H9 (cell line): ENCODE measurements around the gene SLC17A5. TPM values are rescaled to one million over a fixed set of nuclear protein-coding genes. Genes with fewer than 3 reads are reported as not detected.

Source experiments
- DNase-seq: peaks from one replicate; pipeline ENCODE4 v3.0.0-alpha.2; 2017
- H2AFZ ChIP-seq: one replicate; pipeline ENCODE4 v1.6.1; 2013; ENCODE audit warnings: mild to moderate bottlenecking, low read length, control low read depth, moderate library complexity
- H2AK5ac ChIP-seq: 2 replicates; pipeline ENCODE4 v1.6.1; 2013; ENCODE audit warnings: low read length, control low read depth, mixed read lengths; ENCODE audit not compliant: insufficient read length
- H2BK120ac ChIP-seq: one replicate; pipeline ENCODE4 v1.6.1; 2013; ENCODE audit warnings: low read depth, mild to moderate bottlenecking, low read length, control low read depth, inconsistent platforms; ENCODE audit not compliant: poor library complexity, severe bottlenecking
- H2BK12ac ChIP-seq: 2 replicates; pipeline ENCODE4 v1.6.1; 2013; ENCODE audit warnings: low read length, control low read depth, mixed read lengths, low read depth; ENCODE audit not compliant: insufficient read length
- H2BK15ac ChIP-seq: 2 replicates; pipeline ENCODE4 v1.6.1; 2013; ENCODE audit warnings: low read depth, low read length, control low read depth
- H2BK20ac ChIP-seq: one replicate; pipeline ENCODE4 v1.6.1; 2013; ENCODE audit warnings: low read depth, mild to moderate bottlenecking, low read length, control low read depth, inconsistent platforms; ENCODE audit not compliant: poor library complexity, severe bottlenecking
- H2BK5ac ChIP-seq: 2 replicates; pipeline ENCODE4 v1.6.1; 2013; ENCODE audit warnings: low read length, control low read depth, mixed read lengths; ENCODE audit not compliant: insufficient read length
- H3K14ac ChIP-seq: 2 replicates; pipeline ENCODE4 v1.6.1; 2013; ENCODE audit warnings: low read length, control low read depth; ENCODE audit not compliant: insufficient read depth
- H3K18ac ChIP-seq: 2 replicates; pipeline ENCODE4 v1.6.1; 2013; ENCODE audit warnings: low read depth, mild to moderate bottlenecking, mixed read lengths, low read length, control low read depth; ENCODE audit not compliant: insufficient read length
- H3K23ac ChIP-seq: 2 replicates; pipeline ENCODE4 v1.6.1; 2013; ENCODE audit warnings: low read length, control low read depth, mixed read lengths, low read depth; ENCODE audit not compliant: insufficient read length
- H3K23me2 ChIP-seq: 2 replicates; pipeline ENCODE4 v1.6.1; 2013; ENCODE audit warnings: low read depth, mild to moderate bottlenecking, mixed read lengths, low read length, control low read depth; ENCODE audit not compliant: insufficient read length, poor library complexity, severe bottlenecking
- H3K27ac ChIP-seq: 2 replicates; pipeline ENCODE4 v1.5.1; 2013; ENCODE audit warnings: low read length, control low read depth, mixed read lengths, low read depth; ENCODE audit not compliant: insufficient read length
- H3K27me3 ChIP-seq: 2 replicates; pipeline ENCODE4 v1.6.1; 2013; ENCODE audit warnings: low read length, control low read depth, inconsistent platforms; ENCODE audit not compliant: insufficient read depth
- H3K4ac ChIP-seq: 2 replicates; pipeline ENCODE4 v1.6.1; 2013; ENCODE audit warnings: low read depth, mild to moderate bottlenecking, control low read depth, inconsistent platforms, low read length, moderate library complexity
- H3K4me1 ChIP-seq: 2 replicates; pipeline ENCODE4 v1.6.1; 2013; ENCODE audit warnings: low read length, control low read depth, inconsistent platforms; ENCODE audit not compliant: insufficient read depth
- H3K4me2 ChIP-seq: 2 replicates; pipeline ENCODE4 v1.6.1; 2013; ENCODE audit warnings: low read length, control low read depth, mixed read lengths; ENCODE audit not compliant: insufficient read length, insufficient read depth
- H3K56ac ChIP-seq: 2 replicates; pipeline ENCODE4 v1.6.1; 2013; ENCODE audit warnings: low read depth, mild to moderate bottlenecking, mixed read lengths, low read length, control low read depth; ENCODE audit not compliant: insufficient read length
- H3K79me1 ChIP-seq: 2 replicates; pipeline ENCODE4 v1.6.1; 2013; ENCODE audit warnings: low read depth, mild to moderate bottlenecking, moderate library complexity, low read length, control low read depth, inconsistent platforms; ENCODE audit not compliant: insufficient read depth, poor library complexity, severe bottlenecking
- H3K79me2 ChIP-seq: 2 replicates; pipeline ENCODE4 v1.6.1; 2013; ENCODE audit warnings: low read length, control low read depth, inconsistent platforms; ENCODE audit not compliant: insufficient read depth
- H3K9ac ChIP-seq: 2 replicates; pipeline ENCODE4 v1.6.1; 2013; ENCODE audit warnings: low read length, control low read depth, mixed read lengths; ENCODE audit not compliant: insufficient read length; ENCODE audit errors: extremely low read depth
- H3K9me3 ChIP-seq: one replicate; pipeline ENCODE4 v1.6.1; 2013; ENCODE audit warnings: low read depth, low read length, inconsistent platforms; ENCODE audit not compliant: control insufficient read depth
- H3T11ph ChIP-seq: one replicate; pipeline ENCODE4 v1.6.1; 2013; ENCODE audit warnings: mild to moderate bottlenecking, low read length, control low read depth, inconsistent platforms
- H4K20me1 ChIP-seq: one replicate; pipeline ENCODE4 v1.6.1; 2013; ENCODE audit not compliant: control insufficient read depth, insufficient read length, insufficient read depth
- H4K5ac ChIP-seq: 2 replicates; pipeline ENCODE4 v1.6.1; 2013; ENCODE audit warnings: low read depth, mild to moderate bottlenecking, mixed read lengths, low read length, control low read depth; ENCODE audit not compliant: insufficient read length
- H4K8ac ChIP-seq: replicated peaks from 2 replicates; pipeline ENCODE4 v1.6.1; 2013; ENCODE audit warnings: low read length, control low read depth, mixed read lengths, low read depth; ENCODE audit not compliant: insufficient read length
- H4K91ac ChIP-seq: 2 replicates; pipeline ENCODE4 v1.6.1; 2013; ENCODE audit warnings: low read depth, mild to moderate bottlenecking, moderate library complexity, mixed read lengths, low read length, control low read depth; ENCODE audit not compliant: insufficient read length
- H3K27ac Mint-ChIP-seq, 3 experiments: 2 replicates in 2 of 3; 3 replicates in 1 of 3; pipeline ENCODE4 v1.8.0; 2020 to 2021; ENCODE audit warnings: mixed read lengths in 3 of 3, mild to moderate bottlenecking in 1 of 3, moderate library complexity in 1 of 3
- H3K27me3 Mint-ChIP-seq: 2 replicates; pipeline ENCODE4 v1.8.0; 2021; ENCODE audit warnings: low read depth, mild to moderate bottlenecking, moderate library complexity, mixed read lengths
- H3K36me3 Mint-ChIP-seq, 3 experiments: 2 replicates in 2 of 3; 3 replicates in 1 of 3; pipeline ENCODE4 v1.8.0; 2020 to 2021; ENCODE audit warnings: low read depth in 3 of 3, mixed read lengths in 3 of 3; ENCODE audit not compliant: insufficient read depth in 1 of 3
- H3K4me1 Mint-ChIP-seq, 2 experiments: 2 replicates each; pipeline ENCODE4 v1.8.0; 2020; ENCODE audit warnings: mixed read lengths in 2 of 2
- H3K4me3 Mint-ChIP-seq, 2 experiments: 2 replicates in 1 of 2; 3 replicates in 1 of 2; pipeline ENCODE4 v1.8.0; 2020 to 2021; ENCODE audit warnings: mild to moderate bottlenecking in 2 of 2, mixed read lengths in 2 of 2, moderate library complexity in 1 of 2
- H3K9me3 Mint-ChIP-seq, 2 experiments: 2 replicates in 1 of 2; 3 replicates in 1 of 2; pipeline ENCODE4 v1.8.0; 2020; ENCODE audit warnings: mild to moderate bottlenecking in 2 of 2, mixed read lengths in 2 of 2, moderate library complexity in 1 of 2
- CTCF ChIP-seq: fragments of 200-600 bp; sonication (generic); conservative IDR thresholded peaks from 3 replicates; pipeline ENCODE4 v1.8.0; 2021; ENCODE audit warnings: antibody characterized with exemption, mild to moderate bottlenecking
- WGBS: extraction: QIAGEN DNeasy Blood & Tissue Kit; methylation state at CpG from one replicate; pipeline ENCODE4 v1.1.7; 2013; ENCODE audit warnings: missing lambda C conversion rate, low lambda C conversion rate, mixed read lengths; ENCODE audit not compliant: insufficient read length; ENCODE audit errors: extremely low coverage; 5-methylcytosine and 5-hydroxymethylcytosine counted together
- total RNA-seq: library from RNA; stranded (reverse); gene quantifications from 2 replicates; pipeline ENCODE4 v1.2.1, GENCODE V29; 2021

The SLC17A5 gene
- total RNA-seq, 1 experiment from 2014 or later = 8.9 TPM

- Histone ChIP-seq H3K23me2 (no peaks in the 10 kb centered on the region), H3K14ac (no peak overlapping the region), H3K4me1 (no peaks in the 10 kb centered on the region), H3K9ac (no peak overlapping the region), H2AK5ac (no peak overlapping the region), H2BK5ac (no peak overlapping the region), H4K91ac (no peak overlapping the region), H4K8ac (no peak overlapping the region), H3K4me2 (no peak overlapping the region), H3K79me1 (no peaks in the 10 kb centered on the region), H2BK12ac (no peak overlapping the region), H2AFZ (no peak overlapping the region), H3T11ph (no peak overlapping the region), H3K27ac (no peak overlapping the region), H2BK15ac (no peak overlapping the region), H3K9me3 (no peaks in the 10 kb centered on the region), H2BK20ac (no peak overlapping the region), H4K20me1 (no peaks in the 10 kb centered on the region), H3K56ac (no peak overlapping the region), H3K23ac (no peak overlapping the region), H4K5ac (no peak overlapping the region), H2BK120ac (no peak overlapping the region), H3K18ac (no peak overlapping the region), H3K27me3 (no peaks in the 10 kb centered on the region), H3K79me2 (no peaks in the 10 kb centered on the region), H3K4ac (no peak overlapping the region)
- no peaks in the 10 kb centered on the region for H3K27me3 Mint-ChIP-seq
- H3K4me1 Mint-ChIP-seq = peaks cover 5% of the 10 kb centered on the region in 2 experiments
- H3K36me3 Mint-ChIP-seq = peaks cover 8 to 39% (median 24%) of the 10 kb centered on the region in 3 experiments; a peak in 6 of 7 replicates
- peak overlapping the region in 2 of 3 experiments; percentile 38 to 70; a peak in 4 of 7 replicates for H3K27ac Mint-ChIP-seq
- H3K9me3 Mint-ChIP-seq = peaks cover 2 to 3% of the 10 kb centered on the region in 2 experiments; a peak in 3 of 5 replicates
- TF ChIP-seq CTCF = 0 out of 3 replicates have a peak, but pooled peaks have one; percentile 10
- H3K4me3 Mint-ChIP-seq = no peak overlapping the region
- DNase-seq = no peak
- WGBS = no CpG with 5 or more reads among the region's 2 CpGs
These were observed 47.4 kb downstream of the SLC17A5 start for GRCh38 chr6:73606428-73606827.
